Measurements from ENCODE around the gene SLX4IP.

SLX4IP gene

GRCh38 chr20:10649797-10650160, 214.7 kb downstream of the SLX4IP start:
- DNase-seq (ENCODE audit: low read depth), result no peak

- DNase-seq (ENCODE audit: low read depth), result peak; percentile 57
These were observed 216.3 kb downstream of the SLX4IP start for GRCh38 chr20:10651227-10651990.

DNA sequence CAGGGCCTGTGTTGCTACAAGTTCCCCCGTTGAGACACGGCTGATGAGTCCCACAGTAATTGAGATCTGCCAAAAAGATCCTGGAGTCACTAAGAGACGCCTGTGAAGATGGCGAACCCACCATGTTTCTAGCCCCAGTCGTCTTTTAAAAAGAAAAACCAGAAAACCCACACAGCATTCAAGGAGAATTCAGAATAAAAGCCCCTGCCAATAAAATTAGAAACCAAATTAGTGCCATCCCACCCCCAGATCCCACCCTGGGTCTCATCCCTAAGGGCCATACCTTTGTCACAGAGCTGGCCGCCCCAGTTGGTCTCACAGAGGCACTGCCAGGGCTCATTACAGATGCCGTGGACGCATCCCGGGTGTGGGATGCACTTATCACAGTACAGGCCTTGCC, 217.1 kb downstream of the SLX4IP start:
- DNase-seq (ENCODE audit: low read depth), result no peak

- no peak for DNase-seq (ENCODE audit: low read depth)
These were observed 217.7 kb downstream of the SLX4IP start for GRCh38 chr20:10652660-10653261.

DNA sequence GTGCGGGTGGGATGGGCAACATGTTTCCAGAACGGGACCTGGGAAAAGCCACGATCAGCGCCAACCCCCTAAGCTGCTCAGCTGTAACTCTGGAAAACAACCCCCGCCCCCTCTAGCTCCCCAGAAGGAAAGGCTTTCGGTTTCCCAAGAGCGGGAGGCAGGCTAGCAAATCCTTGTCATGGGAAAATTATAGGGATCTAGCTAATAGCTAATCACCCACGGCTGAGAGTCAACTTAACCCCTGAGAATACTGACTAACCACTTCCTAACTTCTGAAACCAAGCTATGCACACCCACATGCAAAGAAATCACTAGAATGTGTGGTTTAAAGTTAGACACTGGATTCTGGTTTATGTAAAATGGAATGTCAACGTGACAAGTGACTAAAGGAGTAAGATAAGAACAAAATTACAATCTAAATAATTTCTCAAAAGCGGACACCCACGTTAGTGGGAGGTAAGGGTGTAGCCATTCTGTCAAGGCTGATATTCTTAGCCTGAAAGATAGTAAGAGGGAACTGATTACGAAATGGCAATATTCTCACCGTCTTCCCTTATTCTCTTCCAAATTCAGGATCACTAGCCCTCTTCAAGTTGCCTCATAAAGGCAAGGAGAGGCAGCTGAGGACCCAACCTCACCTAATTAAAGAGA, 218.6 kb downstream of the SLX4IP start:
- DNase-seq (ENCODE audit: low read depth), result peak; percentile 96

GRCh38 chr20:10654250-10654610, 219.1 kb downstream of the SLX4IP start:
- no peak for DNase-seq (ENCODE audit: low read depth)

GRCh38 chr20:10654630-10655029, 219.5 kb downstream of the SLX4IP start:
- DNase-seq (ENCODE audit: low read depth), result no peak

- DNase-seq (ENCODE audit: low read depth), result no peak
These were observed 220.9 kb downstream of the SLX4IP start for GRCh38 chr20:10655720-10656669.

DNA sequence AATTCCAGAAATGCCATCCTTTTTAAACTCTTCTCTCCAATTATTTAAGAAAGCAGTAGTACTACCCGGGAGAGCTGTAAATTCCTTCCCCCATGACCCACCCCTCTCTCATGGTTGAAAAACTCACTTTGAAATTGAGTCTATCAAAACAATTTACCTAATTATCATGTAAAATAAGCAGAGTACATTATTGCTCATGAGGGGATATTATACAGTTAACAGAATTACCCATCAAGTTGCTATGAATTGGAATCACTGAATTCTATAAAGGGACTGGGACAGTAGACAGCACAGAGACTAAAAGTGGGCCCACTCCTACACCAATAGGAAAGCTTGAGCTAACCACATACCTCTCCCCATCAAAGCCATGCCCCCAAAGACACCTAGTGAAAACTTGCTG, 222.3 kb downstream of the SLX4IP start:
- DNase-seq (ENCODE audit: low read depth), result no peak

GRCh38 chr20:10658051-10658823, 223.1 kb downstream of the SLX4IP start:
- no peak for DNase-seq (ENCODE audit: low read depth)

DNA sequence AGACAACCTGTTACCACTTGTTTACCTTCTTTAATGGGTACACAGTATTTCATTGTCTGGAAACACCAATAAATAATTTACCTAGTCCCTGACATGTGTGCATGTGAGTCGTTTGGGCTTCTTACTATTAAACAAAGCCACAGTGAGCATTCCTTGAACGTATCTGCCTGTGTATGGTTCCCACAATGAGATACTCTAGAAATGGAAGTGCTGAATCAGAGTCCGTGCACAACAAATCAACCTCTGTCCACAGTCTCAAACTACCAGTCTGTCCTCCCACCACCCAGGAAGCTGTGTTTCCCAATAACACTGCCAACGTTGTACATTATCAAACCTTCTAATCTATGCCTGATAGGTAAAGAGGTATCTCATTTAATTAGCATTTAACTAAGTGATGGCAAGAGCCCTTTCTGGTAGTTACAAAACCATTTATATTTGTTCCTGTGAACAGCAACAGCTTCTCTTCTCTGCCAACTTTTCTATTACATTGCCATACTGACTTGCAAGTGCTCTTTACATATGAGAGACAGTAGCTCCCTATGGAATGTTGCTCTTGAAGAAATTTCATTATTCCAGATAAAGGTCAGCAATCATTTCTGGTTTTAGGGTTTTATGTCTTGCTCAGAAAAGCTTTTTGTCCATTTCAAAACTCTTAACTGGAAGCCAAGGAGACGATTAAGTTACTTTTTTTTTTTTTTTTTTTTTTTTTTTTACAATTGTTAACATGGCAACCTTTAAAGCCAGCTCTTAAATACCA, 223.9 kb downstream of the SLX4IP start:
- DNase-seq (ENCODE audit: low read depth), result peak; percentile 53

DNA sequence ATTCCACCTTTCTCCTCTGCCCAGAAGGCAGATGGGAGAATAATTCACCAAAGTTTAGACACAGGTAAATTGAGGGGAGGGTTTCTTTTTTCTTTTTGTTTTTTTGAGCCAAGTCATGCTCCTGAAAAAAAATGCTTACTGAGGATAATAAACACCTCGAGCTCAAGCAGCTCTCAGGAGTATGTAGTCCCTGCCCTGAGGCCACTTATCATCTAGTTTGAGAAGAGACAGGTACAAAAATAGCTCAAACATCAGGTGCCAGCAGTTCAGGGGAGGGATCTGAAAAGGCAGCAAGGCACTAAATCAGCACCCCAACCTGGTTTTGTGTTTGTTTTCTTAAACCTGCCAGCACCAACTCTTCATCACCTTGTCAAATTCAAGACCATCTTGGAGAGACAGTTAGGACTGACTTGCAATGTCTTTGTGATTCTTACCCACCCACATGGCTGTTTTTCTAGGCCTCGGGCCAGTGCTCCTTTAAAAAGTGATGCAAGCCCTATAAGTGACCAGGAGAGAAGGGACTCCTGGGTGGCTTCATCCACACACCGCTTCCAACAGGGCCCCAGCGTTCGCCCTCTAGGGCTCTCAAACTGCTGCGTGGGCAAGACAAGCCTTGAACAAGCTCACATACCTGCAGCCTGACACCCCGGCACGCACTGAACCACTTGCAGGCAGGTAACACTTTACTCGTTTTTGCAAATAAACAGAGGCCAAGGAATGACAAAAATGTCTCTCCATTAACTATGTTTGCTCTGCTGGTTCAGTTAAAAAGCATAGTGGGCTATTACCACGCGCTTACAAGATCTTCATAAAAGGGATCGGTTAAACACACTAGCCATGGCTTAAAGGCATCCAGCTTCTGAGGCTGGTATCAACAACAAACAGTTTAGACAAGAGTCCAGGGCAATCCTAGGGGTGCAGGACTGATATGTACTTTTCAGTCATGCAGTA, 224.8 kb downstream of the SLX4IP start:
- DNase-seq (ENCODE audit: low read depth), result no peak

GRCh38 chr20:10660661-10661060, 225.6 kb downstream of the SLX4IP start:
- DNase-seq (ENCODE audit: low read depth), result no peak

DNA sequence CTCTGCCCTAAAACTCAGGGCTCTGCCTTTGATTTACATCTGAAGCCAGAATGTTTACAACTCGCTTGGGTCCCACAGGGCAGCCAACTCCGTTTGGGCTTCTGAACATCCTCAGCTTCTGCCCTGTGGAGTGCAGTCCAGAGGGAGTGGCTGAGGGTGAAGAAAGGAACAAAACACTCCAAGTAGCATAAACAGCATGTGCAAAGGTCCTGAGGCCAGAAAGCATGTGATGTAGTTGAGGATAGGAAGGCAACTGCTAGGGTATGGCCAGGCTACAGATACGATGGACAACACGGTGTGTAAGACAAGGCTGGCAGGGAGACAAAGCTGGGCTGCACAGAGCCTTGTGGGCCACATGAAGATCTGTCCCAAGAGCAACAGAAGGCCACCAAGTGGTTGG, 226.2 kb downstream of the SLX4IP start:
- no peak for DNase-seq (ENCODE audit: low read depth)

- DNase-seq (ENCODE audit: low read depth), result no peak
These were observed 227.0 kb downstream of the SLX4IP start for GRCh38 chr20:10662151-10662550.

DNA sequence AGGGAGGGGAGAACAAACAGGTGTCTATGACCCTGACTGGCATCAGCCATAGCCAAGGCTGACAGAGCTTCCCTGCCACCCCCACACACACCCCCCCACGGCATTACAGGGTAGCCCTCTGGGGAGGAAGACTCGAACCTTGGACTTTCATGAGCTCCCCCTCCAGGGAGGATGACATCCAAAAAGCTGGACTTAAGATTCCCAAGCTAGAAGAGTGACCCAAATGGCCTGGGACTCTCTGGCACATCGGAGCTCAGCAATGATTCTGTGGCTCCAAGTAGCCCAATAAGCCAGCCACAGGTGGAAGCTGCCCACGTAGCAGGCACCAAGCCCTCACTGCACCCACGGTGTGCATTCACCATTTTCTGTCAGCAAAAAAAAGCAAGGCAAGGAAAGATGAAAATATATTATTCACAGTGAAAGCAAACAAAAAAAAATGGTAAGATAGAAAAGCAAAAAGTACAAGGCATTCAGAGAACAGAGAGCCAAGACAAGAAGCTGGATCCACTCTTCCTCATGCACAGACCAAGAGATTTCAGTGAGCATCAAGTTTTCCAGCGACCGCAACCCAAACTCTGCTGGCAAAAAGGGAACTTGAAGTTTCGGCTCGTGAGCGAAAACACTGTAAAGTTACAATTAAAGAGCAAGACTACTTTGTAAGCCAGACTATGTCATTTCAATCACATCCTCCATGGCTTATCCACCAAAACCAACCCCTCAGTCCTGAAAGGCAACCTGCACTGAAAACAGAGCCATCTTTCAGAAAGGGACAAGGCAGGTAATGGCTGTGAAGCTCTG, 227.8 kb downstream of the SLX4IP start:
- no peak for DNase-seq (ENCODE audit: low read depth)

GRCh38 chr20:10663756-10664155, 228.7 kb downstream of the SLX4IP start:
- DNase-seq (ENCODE audit: low read depth), result no peak

GRCh38 chr20:10665027-10665561, 230.0 kb downstream of the SLX4IP start:
- no peak for DNase-seq (ENCODE audit: low read depth)

GRCh38 chr20:10665791-10666190, 230.7 kb downstream of the SLX4IP start:
- peak; percentile 55 for DNase-seq (ENCODE audit: low read depth)
